ENCODE data around the gene SOX6. TPM values are rescaled to one million over a fixed set of nuclear protein-coding genes. Genes with fewer than 3 reads are reported as not detected.

SOX6 gene
- total and polyA plus RNA-seq, 2 of the 13 experiments (the other 11 are each of a cell fraction or from before 2014, with no cell fraction given) = 2.6 to 11.2 TPM

DNA sequence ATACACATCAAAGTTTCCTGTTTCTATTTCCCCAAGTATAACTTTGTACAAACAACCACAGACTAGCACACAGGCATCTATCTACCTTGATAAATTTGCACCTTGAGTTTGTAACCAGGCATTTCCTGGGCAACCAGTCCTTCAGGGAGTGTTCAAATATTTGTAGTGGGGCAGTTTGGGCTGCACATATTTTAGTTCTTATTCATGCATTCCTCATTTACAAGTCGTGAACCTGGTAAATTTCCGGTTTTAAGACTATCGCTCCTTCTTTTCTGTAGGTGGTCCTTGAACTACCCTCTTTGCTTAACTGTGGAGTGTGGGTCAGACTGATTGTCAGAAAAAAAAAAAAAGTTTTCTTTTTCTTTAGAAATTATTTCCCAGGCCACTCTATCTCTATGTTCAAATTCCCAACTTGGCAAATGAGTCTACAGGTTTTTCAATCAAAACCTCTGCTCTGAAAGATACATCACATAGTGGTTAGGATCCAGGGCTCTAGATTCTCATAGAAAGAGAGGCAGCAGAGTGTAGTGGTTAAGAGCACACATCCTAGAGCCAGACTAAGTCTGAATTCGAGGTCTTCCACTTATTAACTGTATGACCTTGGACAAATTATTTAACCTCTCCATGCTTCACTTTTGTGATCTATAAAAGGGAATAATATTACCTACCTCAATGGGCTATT lies 201.5 kb downstream of the SOX6 start (continued):
- TF ChIP-seq KMT2A (CRISPR knock-in tag; IDR thresholded peaks at IDR 0.05) = no peak
- TF ChIP-seq RARA (CRISPR knock-in tag; IDR thresholded peaks at IDR 0.05) = peak; percentile 72
- no peak for TF ChIP-seq SRF (IDR thresholded peaks at IDR 0.05; ENCODE audit: low read depth, low read length)
- TF ChIP-seq ZFY (CRISPR knock-in tag; IDR thresholded peaks at IDR 0.05) = no peak
- no peak for TF ChIP-seq HOXA9 (CRISPR knock-in tag; IDR thresholded peaks at IDR 0.05; ENCODE audit: borderline replicate concordance)
- no peak for TF ChIP-seq HOXD1 (CRISPR knock-in tag; IDR thresholded peaks at IDR 0.05)
- TF ChIP-seq, protein P1, sequence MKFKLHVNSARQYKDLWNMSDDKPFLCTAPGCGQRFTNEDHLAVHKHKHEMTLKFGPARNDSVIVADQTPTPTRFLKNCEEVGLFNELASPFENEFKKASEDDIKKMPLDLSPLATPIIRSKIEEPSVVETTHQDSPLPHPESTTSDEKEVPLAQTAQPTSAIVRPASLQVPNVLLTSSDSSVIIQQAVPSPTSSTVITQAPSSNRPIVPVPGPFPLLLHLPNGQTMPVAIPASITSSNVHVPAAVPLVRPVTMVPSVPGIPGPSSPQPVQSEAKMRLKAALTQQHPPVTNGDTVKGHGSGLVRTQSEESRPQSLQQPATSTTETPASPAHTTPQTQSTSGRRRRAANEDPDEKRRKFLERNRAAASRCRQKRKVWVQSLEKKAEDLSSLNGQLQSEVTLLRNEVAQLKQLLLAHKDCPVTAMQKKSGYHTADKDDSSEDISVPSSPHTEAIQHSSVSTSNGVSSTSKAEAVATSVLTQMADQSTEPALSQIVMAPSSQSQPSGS (CRISPR knock-in tag; IDR thresholded peaks at IDR 0.05) = peak; percentile 98
- 0 out of 2 replicates have a peak, but pooled peaks have one; percentile 46 for TF ChIP-seq ERF (CRISPR knock-in tag; IDR thresholded peaks at IDR 0.05)
- TF ChIP-seq RBM39 (IDR thresholded peaks at IDR 0.05; ENCODE audit: low read depth, low read length, poor library complexity, severe bottlenecking) = no peak
- peak; percentile 38; the same call in 1 of the 2 replicates for TF ChIP-seq RFX1 (IDR thresholded peaks at IDR 0.05)
- TF ChIP-seq MAF1 (CRISPR knock-in tag; IDR thresholded peaks at IDR 0.05; ENCODE audit: borderline replicate concordance) = no peak
- no peak for TF ChIP-seq CHCHD3 (CRISPR knock-in tag; IDR thresholded peaks at IDR 0.05)
- no peak for TF ChIP-seq HNRNPL (IDR thresholded peaks at IDR 0.05; ENCODE audit: low read depth, low read length)
- TF ChIP-seq ZMYM3 (CRISPR knock-in tag; IDR thresholded peaks at IDR 0.05) = no peak
- no peak for TF ChIP-seq HCFC1 (IDR thresholded peaks at IDR 0.05; ENCODE audit: low read depth, low read length)
- 0 out of 2 replicates have a peak, but pooled peaks have one; percentile 34 for TF ChIP-seq SOX13 (IDR thresholded peaks at IDR 0.05)
- peak in 1 of 2 experiments; percentile 74; a peak in 2 of 4 replicates for TF ChIP-seq SOX13 (CRISPR knock-in tag; conservative IDR thresholded peaks at IDR 0.05 in 1 of 2, IDR thresholded peaks at IDR 0.05 in 1 of 2)
- TF ChIP-seq MED1 (CRISPR knock-in tag; IDR thresholded peaks at IDR 0.05) = peak; percentile 90
- no peak for TF ChIP-seq SMAD1 (CRISPR knock-in tag; IDR thresholded peaks at IDR 0.05; ENCODE audit: borderline replicate concordance, low read depth)
- no peak for TF ChIP-seq PAF1 (CRISPR knock-in tag; IDR thresholded peaks at IDR 0.05)
- TF ChIP-seq ZNF546 (CRISPR knock-in tag; conservative IDR thresholded peaks at IDR 0.05) = no peak
- TF ChIP-seq ZEB1 (IDR thresholded peaks at IDR 0.05; ENCODE audit: insufficient replicate concordance, low read depth) = peak; percentile 54
- peak; percentile 73; the same call in 1 of the 2 replicates for TF ChIP-seq SOX5 (CRISPR knock-in tag; IDR thresholded peaks at IDR 0.05; ENCODE audit: borderline replicate concordance)
- no peak for TF ChIP-seq ZNF616 (CRISPR knock-in tag; IDR thresholded peaks at IDR 0.05; ENCODE audit: low read depth)
- TF ChIP-seq TEAD3 (CRISPR knock-in tag; optimal IDR thresholded peaks at IDR 0.05; ENCODE audit: borderline replicate concordance) = peak; percentile 97
- peak; percentile 74; the same call in 1 of the 2 replicates for TF ChIP-seq ZBTB7B (CRISPR knock-in tag; IDR thresholded peaks at IDR 0.05)
- TF ChIP-seq, protein P2, sequence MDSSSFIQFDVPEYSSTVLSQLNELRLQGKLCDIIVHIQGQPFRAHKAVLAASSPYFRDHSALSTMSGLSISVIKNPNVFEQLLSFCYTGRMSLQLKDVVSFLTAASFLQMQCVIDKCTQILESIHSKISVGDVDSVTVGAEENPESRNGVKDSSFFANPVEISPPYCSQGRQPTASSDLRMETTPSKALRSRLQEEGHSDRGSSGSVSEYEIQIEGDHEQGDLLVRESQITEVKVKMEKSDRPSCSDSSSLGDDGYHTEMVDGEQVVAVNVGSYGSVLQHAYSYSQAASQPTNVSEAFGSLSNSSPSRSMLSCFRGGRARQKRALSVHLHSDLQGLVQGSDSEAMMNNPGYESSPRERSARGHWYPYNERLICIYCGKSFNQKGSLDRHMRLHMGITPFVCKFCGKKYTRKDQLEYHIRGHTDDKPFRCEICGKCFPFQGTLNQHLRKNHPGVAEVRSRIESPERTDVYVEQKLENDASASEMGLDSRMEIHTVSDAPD (CRISPR knock-in tag; IDR thresholded peaks at IDR 0.05) = no peak
- TF ChIP-seq CERS6 (CRISPR knock-in tag; IDR thresholded peaks at IDR 0.05) = no peak
- no peak for TF ChIP-seq ZFP90 (CRISPR knock-in tag; IDR thresholded peaks at IDR 0.05; ENCODE audit: borderline replicate concordance)
